K562 (cell line): ENCODE results near the gene POLR1D. TPM values are rescaled to one million over a fixed set of nuclear protein-coding genes. Genes with fewer than 3 reads are reported as not detected.
A peak's percentile ranks its signal among the peaks of the same experiment; 100 is the strongest.

Experiments
- ATAC-seq: fragments of 200-7000 bp; cut with Tn5 transposase; 3 replicates; pipeline ENCODE4 v1.9.1; 2020; ENCODE audit warnings: moderate library complexity
- BruUV-seq: library from RNA; stranded (reverse); fragments of 400-500 nt; replicated peaks from 2 replicates; lab custom pipeline; 2021; lab: Mats Ljungman, UMichigan
- CTCF ChIA-PET: fragments of 300-600 bp; formaldehyde crosslinking; extraction: SDS; loops from one replicate; lab custom pipeline; 2021; ENCODE audit warnings: low intra/inter-chr PET ratio; lab: Yijun Ruan, JAX
- POLR2A ChIA-PET: fragments of 300-600, 350-650 bp; sonication (Branson Sonifier 250); formaldehyde crosslinking; extraction: SDS; loops from one replicate; lab custom pipeline; 2021; ENCODE audit warnings: antibody characterized with exemption, inconsistent platforms; lab: Yijun Ruan, JAX
- DNase-seq, 4 experiments: peaks; one replicate each; pipeline versions ENCODE4 v3.0.0 to v3.0.0-alpha.2; 2011 to 2018; ENCODE audit warnings: low spot score in 3 of 4, mixed read lengths in 3 of 4; ENCODE audit errors: extremely low read depth in 1 of 4
- FAIRE-seq: peaks from 2 replicates; lab custom pipeline; 2011; peaks lifted over from hg19 to GRCh38; lab: Jason Lieb, UNC
- H2AFZ ChIP-seq: 2 replicates; pipeline ENCODE4 v1.6.0; 2011; ENCODE audit warnings: low read depth, low read length, control low read depth, inconsistent platforms
- H3K27ac ChIP-seq: fragments of 200-600 bp; 3 replicates; pipeline ENCODE4 v1.8.0; 2011; ENCODE audit warnings: low read depth, mild to moderate bottlenecking, control low read depth, inconsistent platforms, low read length, moderate library complexity, mixed read lengths; ENCODE audit errors: extremely low read depth
- H3K27me3 ChIP-seq, 2 experiments: fragments of 300-600 bp in 1 of 2; 2 replicates in 1 of 2; 3 replicates in 1 of 2; pipeline versions ENCODE4 v1.6.0 to v1.8.0; 2011; ENCODE audit warnings: inconsistent platforms in 2 of 2, low read length in 2 of 2, mild to moderate bottlenecking in 1 of 2, mixed read lengths in 1 of 2, moderate library complexity in 1 of 2; ENCODE audit not compliant: control insufficient read depth in 2 of 2, insufficient read depth in 2 of 2
- H3K36me3 ChIP-seq: fragments of 300-600 bp; 3 replicates; pipeline ENCODE4 v1.8.0; 2011; ENCODE audit warnings: mild to moderate bottlenecking, low read length, inconsistent platforms; ENCODE audit not compliant: control insufficient read depth, insufficient read depth
- H3K4me1 ChIP-seq, 2 experiments: fragments of 200-600 bp in 1 of 2; replicated peaks in 1 of 2; 2 replicates in 1 of 2; 3 replicates in 1 of 2; pipeline versions ENCODE4 v1.5.1 to v1.8.0; 2011; ENCODE audit warnings: inconsistent platforms in 2 of 2, low read length in 2 of 2, mild to moderate bottlenecking in 1 of 2, mixed read lengths in 1 of 2, moderate library complexity in 1 of 2; ENCODE audit not compliant: control insufficient read depth in 2 of 2, insufficient read depth in 2 of 2
- H3K4me2 ChIP-seq: 2 replicates; pipeline ENCODE4 v1.6.1; 2011; ENCODE audit warnings: low read length, control low read depth, inconsistent platforms, mixed read lengths; ENCODE audit not compliant: insufficient read depth
- H3K4me3 ChIP-seq: fragments of 200-600 bp; sonication (generic), shearing (Covaris generic); 2 replicates; pipeline ENCODE4 v1.5.1; 2016; ENCODE audit warnings: control low read depth, inconsistent platforms
- H3K79me2 ChIP-seq: fragments of 200-600 bp; 3 replicates; pipeline ENCODE4 v1.8.0; 2011; ENCODE audit warnings: low read length, inconsistent platforms; ENCODE audit not compliant: control insufficient read depth, insufficient read depth
- H3K9ac ChIP-seq, 2 experiments: 2 replicates each; pipeline versions ENCODE4 v1.6.0 to v1.6.1; 2011; ENCODE audit warnings: low read depth in 2 of 2, low read length in 2 of 2, control low read depth in 1 of 2, inconsistent platforms in 1 of 2, mild to moderate bottlenecking in 1 of 2, mixed read lengths in 1 of 2; ENCODE audit not compliant: insufficient read depth in 1 of 2
- H3K9me1 ChIP-seq: one replicate; pipeline ENCODE4 v1.6.0; 2011; ENCODE audit warnings: inconsistent platforms, mild to moderate bottlenecking, low read length, moderate library complexity; ENCODE audit not compliant: control insufficient read depth, insufficient read depth
- H3K9me3 ChIP-seq: replicated peaks from 2 replicates; pipeline ENCODE4 v1.5.1; 2011; ENCODE audit warnings: low read depth, low read length, inconsistent platforms; ENCODE audit not compliant: control insufficient read depth, insufficient read depth
- H4K20me1 ChIP-seq: replicated peaks from 2 replicates; pipeline ENCODE4 v1.6.1; 2011; ENCODE audit warnings: low read length, inconsistent platforms, mixed read lengths; ENCODE audit not compliant: control insufficient read depth, insufficient read depth
- EWSR1 ChIP-seq: fragments of 450-650 bp; IDR thresholded peaks from 2 replicates; pipeline ENCODE4 v1.6.1; 2018; ENCODE audit warnings: borderline replicate concordance, mild to moderate bottlenecking, low read depth, moderate library complexity; ENCODE audit not compliant: partially characterized antibody
- MGA ChIP-seq: fragments of 450-650 bp; IDR thresholded peaks from 2 replicates; pipeline ENCODE4 v1.6.1; 2016; ENCODE audit warnings: mild to moderate bottlenecking, moderate library complexity
- WGBS: fragments of 100-300 bp; shearing (Covaris generic); methylation state at CpG from one replicate; pipeline ENCODE4 v1.1.6; 2016; ENCODE audit warnings: low coverage, mixed read lengths; ENCODE audit not compliant: insufficient coverage; ENCODE audit errors: missing lambda C conversion rate; 5-methylcytosine and 5-hydroxymethylcytosine counted together
- in situ Hi-C: fragments of 300-500 bp; cut with MboI; formaldehyde crosslinking; loops from 4 replicates; pipeline ENCODE4 v1.15.0; 2018; ENCODE audit warnings: inconsistent platforms, mixed read lengths
- intact Hi-C: fragments of 100-400 bp; cut with micrococcal nuclease; formaldehyde crosslinking; loops from 2 replicates; pipeline ENCODE4 v1.14.2; 2022
- polyA plus RNA-seq, 8 experiments: library from polyadenylated mRNA; depleted of rRNA in 4 of 8; stranded (reverse) in 5 of 8; unstranded in 3 of 8; fragments of >200 nt; fragmentation: Nextera tagmentation in 2 of 8; fragmentation: Illumina TruSeq in 1 of 8; extraction: Ambion mirVana in 2 of 8; extraction: Trizol in 1 of 8; gene quantifications; 2 replicates each; pipeline versions ENCODE4 v1.2.1 to v1.2.3, GENCODE V29; 2011 to 2014; ENCODE audit warnings: inconsistent platforms in 1 of 8, missing spikeins in 1 of 8
- total RNA-seq, 7 experiments: library from RNA; depleted of rRNA in 6 of 7; stranded (reverse); fragments of >200 nt in 6 of 7; fragmentation: Illumina TruSeq in 2 of 7; extraction: Trizol in 2 of 7; gene quantifications; 2 replicates each; pipeline versions ENCODE4 v1.2.1 to v1.2.3, GENCODE V29; 2011 to 2021; ENCODE audit warnings: low replicate concordance in 1 of 7

The POLR1D gene
- total and polyA plus RNA-seq, 9 of the 15 experiments (the other 6 are each of a cell fraction or from before 2014, with no cell fraction given) = 107 to 188 (median 145) TPM

- in situ Hi-C loops = no loop called here
Observed at GRCh38 chr13:27622881-27623280, 1.2 kb downstream of the POLR1D start.

More at GRCh38 chr13:27622881-27623280, 1.2 kb downstream of the POLR1D start:
- peak in 1 of 4 experiments; percentile 23 for DNase-seq
- WGBS = 6% methylated on average over 7 of the region's 7 CpGs
- Histone ChIP-seq H3K9ac (peak overlapping the region in 1 of 2 experiments; percentile 92; a peak in 1 of 4 replicates), H3K4me1 (peaks cover 14 to 15% of the 10 kb centered on the region in 2 experiments; a peak in 3 of 5 replicates), H2AFZ (no peak overlapping the region), H3K36me3 (peaks cover 37% of the 10 kb centered on the region), H3K9me3 (no peaks in the 10 kb centered on the region), H3K27ac (no peak overlapping the region; the same call in 2 of the 3 replicates), H3K9me1 (no peaks in the 10 kb centered on the region), H3K27me3 (no peaks in the 10 kb centered on the region), H3K4me2 (peak overlapping the region; percentile 94), H3K79me2 (peaks cover 78% of the 10 kb centered on the region), H4K20me1 (no peaks in the 10 kb centered on the region), H3K4me3 (peak overlapping the region; percentile 98)
- intact Hi-C loops = no loop called here
- BruUV-seq = TSS peak; percentile 58
- POLR2A ChIA-PET = interaction anchor here (0.9 kb wide), 1 partner anchor 10 kb away, joined by 3 read pairs; no protein-coding TSS in a partner anchor
- FAIRE-seq = peak; percentile 49
- no peak for ATAC-seq
- CTCF ChIA-PET = no interaction called here
- TF ChIP-seq MGA (peak; percentile 43), EWSR1 (no peak)
